ACC112 (cell line): Measurements from ENCODE around the gene SLC25A1.

Source experiments
- H2AFZ ChIP-seq: fragments of 200-600 bp; sonication (generic); one replicate; pipeline ENCODE4 v1.6.0; 2017; ENCODE audit warnings: antibody characterized with exemption, low read length; ENCODE audit not compliant: unreplicated experiment
- H3K27ac ChIP-seq: fragments of 200-600 bp; sonication (generic); 2 replicates; pipeline ENCODE4 v1.5.1; 2014; ENCODE audit warnings: low read depth, mild to moderate bottlenecking, antibody characterized with exemption, low read length, moderate library complexity
- H3K27me3 ChIP-seq: fragments of 200-600 bp; sonication (generic); 2 replicates; pipeline ENCODE4 v1.6.1; 2014; ENCODE audit warnings: mild to moderate bottlenecking, antibody characterized with exemption, low read length, moderate library complexity, mixed read lengths; ENCODE audit not compliant: insufficient read depth
- H3K36me3 ChIP-seq: fragments of 200-600 bp; sonication (generic); 2 replicates; pipeline ENCODE4 v1.6.1; 2016; ENCODE audit warnings: mild to moderate bottlenecking, antibody characterized with exemption, low read length, moderate library complexity, mixed read lengths; ENCODE audit not compliant: insufficient read depth
- H3K4me1 ChIP-seq: fragments of 200-600 bp; sonication (generic); one replicate; pipeline ENCODE4 v1.6.1; 2016; ENCODE audit warnings: low read length, mixed read lengths; ENCODE audit not compliant: insufficient read depth, unreplicated experiment, control insufficient read depth
- H3K4me3 ChIP-seq: fragments of 200-600 bp; sonication (generic); 2 replicates; pipeline ENCODE4 v1.5.1; 2014; ENCODE audit warnings: mild to moderate bottlenecking, low read depth, low read length
- H3K79me2 ChIP-seq: fragments of 200-600 bp; sonication (generic); one replicate; pipeline ENCODE4 v1.6.0; 2016; ENCODE audit warnings: low read length; ENCODE audit not compliant: control insufficient read depth, unreplicated experiment, insufficient read depth

Gene SLC25A1

GRCh38 chr22:19218541-19219233 lies 40.2 kb upstream of the SLC25A1 start:
- no peaks in the 10 kb centered on the region for H3K27me3 ChIP-seq
- H3K4me3 ChIP-seq: no peak overlapping the region
- H3K79me2 ChIP-seq: no peaks in the 10 kb centered on the region
- no peaks in the 10 kb centered on the region for H3K4me1 ChIP-seq
- H3K27ac ChIP-seq: no peak overlapping the region
- H2AFZ ChIP-seq: no peak overlapping the region
- H3K36me3 ChIP-seq: no peaks in the 10 kb centered on the region

- H3K27me3 ChIP-seq: no peaks in the 10 kb centered on the region
- no peak overlapping the region for H3K27ac ChIP-seq
- H2AFZ ChIP-seq: no peak overlapping the region
- no peaks in the 10 kb centered on the region for H3K36me3 ChIP-seq
- no peaks in the 10 kb centered on the region for H3K4me1 ChIP-seq
- H3K4me3 ChIP-seq: no peak overlapping the region
- H3K79me2 ChIP-seq: no peaks in the 10 kb centered on the region
These were observed 38.0 kb upstream of the SLC25A1 start for GRCh38 chr22:19216579-19216978.

GRCh38 chr22:19215360-19215759 lies 36.8 kb upstream of the SLC25A1 start:
- Histone ChIP-seq H2AFZ (no peak overlapping the region), H3K36me3 (no peaks in the 10 kb centered on the region), H3K27ac (no peak overlapping the region), H3K4me3 (no peak overlapping the region), H3K27me3 (no peaks in the 10 kb centered on the region), H3K4me1 (no peaks in the 10 kb centered on the region), H3K79me2 (no peaks in the 10 kb centered on the region)

- Histone ChIP-seq H3K27me3 (no peaks in the 10 kb centered on the region), H2AFZ (no peak overlapping the region), H3K36me3 (no peaks in the 10 kb centered on the region), H3K79me2 (no peaks in the 10 kb centered on the region), H3K4me1 (no peaks in the 10 kb centered on the region), H3K4me3 (no peak overlapping the region), H3K27ac (no peak overlapping the region)
These were observed 35.5 kb upstream of the SLC25A1 start for GRCh38 chr22:19214078-19214473.

GRCh38 chr22:19213442-19214077 lies 35.0 kb upstream of the SLC25A1 start:
- Histone ChIP-seq H3K36me3 (no peaks in the 10 kb centered on the region), H3K4me1 (no peaks in the 10 kb centered on the region), H3K4me3 (no peak overlapping the region), H3K79me2 (no peaks in the 10 kb centered on the region), H3K27ac (no peak overlapping the region), H3K27me3 (no peaks in the 10 kb centered on the region), H2AFZ (no peak overlapping the region)

GRCh38 chr22:19213001-19213400 lies 34.5 kb upstream of the SLC25A1 start:
- H3K4me1 ChIP-seq: no peaks in the 10 kb centered on the region
- no peak overlapping the region for H3K4me3 ChIP-seq
- no peak overlapping the region for H3K27ac ChIP-seq
- no peaks in the 10 kb centered on the region for H3K36me3 ChIP-seq
- H2AFZ ChIP-seq: no peak overlapping the region
- no peaks in the 10 kb centered on the region for H3K27me3 ChIP-seq
- H3K79me2 ChIP-seq: no peaks in the 10 kb centered on the region

- Histone ChIP-seq H3K27me3 (no peaks in the 10 kb centered on the region), H2AFZ (no peak overlapping the region), H3K4me1 (no peaks in the 10 kb centered on the region), H3K36me3 (no peaks in the 10 kb centered on the region), H3K79me2 (no peaks in the 10 kb centered on the region), H3K27ac (no peak overlapping the region), H3K4me3 (no peak overlapping the region)
These were observed 33.9 kb upstream of the SLC25A1 start for GRCh38 chr22:19212302-19212870.

GRCh38 chr22:19210188-19210587 lies 31.7 kb upstream of the SLC25A1 start:
- Histone ChIP-seq H3K4me3 (no peak overlapping the region), H2AFZ (no peak overlapping the region), H3K36me3 (no peaks in the 10 kb centered on the region), H3K27ac (no peak overlapping the region), H3K4me1 (no peaks in the 10 kb centered on the region), H3K79me2 (no peaks in the 10 kb centered on the region), H3K27me3 (no peaks in the 10 kb centered on the region)

- Histone ChIP-seq H3K27ac (no peak overlapping the region), H3K4me3 (no peak overlapping the region), H2AFZ (no peak overlapping the region), H3K27me3 (no peaks in the 10 kb centered on the region), H3K79me2 (no peaks in the 10 kb centered on the region), H3K4me1 (no peaks in the 10 kb centered on the region), H3K36me3 (no peaks in the 10 kb centered on the region)
These were observed 29.8 kb upstream of the SLC25A1 start for GRCh38 chr22:19208287-19208847.

- no peaks in the 10 kb centered on the region for H3K4me1 ChIP-seq
- H3K27ac ChIP-seq: no peak overlapping the region
- no peak overlapping the region for H3K4me3 ChIP-seq
- no peaks in the 10 kb centered on the region for H3K27me3 ChIP-seq
- H3K79me2 ChIP-seq: no peaks in the 10 kb centered on the region
- no peaks in the 10 kb centered on the region for H3K36me3 ChIP-seq
- no peak overlapping the region for H2AFZ ChIP-seq
These were observed 29.3 kb upstream of the SLC25A1 start for GRCh38 chr22:19207884-19208283.

GRCh38 chr22:19207401-19207808 lies 28.9 kb upstream of the SLC25A1 start:
- Histone ChIP-seq H3K27ac (no peak overlapping the region), H3K4me1 (no peaks in the 10 kb centered on the region), H2AFZ (no peak overlapping the region), H3K27me3 (no peaks in the 10 kb centered on the region), H3K36me3 (no peaks in the 10 kb centered on the region), H3K79me2 (no peaks in the 10 kb centered on the region), H3K4me3 (no peak overlapping the region)
